ENCODE results near the gene NBAS. TPM values are rescaled to one million over a fixed set of nuclear protein-coding genes. Genes with fewer than 3 reads are reported as not detected.

The NBAS gene
- total RNA-seq, 2 experiments from 2014 or later: 24.3 to 25.5 TPM

GRCh38 chr2:15553519-15553918 lies 7.6 kb downstream of the NBAS start:
- no peak overlapping the region for H3K27ac Mint-ChIP-seq
- CTCF ChIA-PET: interaction anchor here (3.0 kb wide), 1 partner anchor 24 kb away, joined by 8 read pairs; no protein-coding TSS in a partner anchor
- TF ChIP-seq CTCF (IDR thresholded peaks at IDR 0.05): no peak
- intact Hi-C loops (cut with DNase I, micrococcal nuclease): no loop called here
- peaks cover 43% of the 10 kb centered on the region for H3K36me3 ChIP-seq (ENCODE audit: insufficient read depth, low read length)
- peaks cover 3% of the 10 kb centered on the region for H3K4me1 ChIP-seq (ENCODE audit: insufficient read depth, low read length)
- H3K27me3 ChIP-seq (ENCODE audit: control insufficient read depth in 1 of 2, insufficient read depth in 2 of 2, low read length in 2 of 2): no peaks in the 10 kb centered on the region
- no peak overlapping the region for H3K27ac ChIP-seq (ENCODE audit: low read depth in 1 of 2, low read length in 2 of 2)
- H3K4me3 Mint-ChIP-seq: no peak overlapping the region
- no peaks in the 10 kb centered on the region for H3K27me3 Mint-ChIP-seq
- H3K4me1 Mint-ChIP-seq (ENCODE audit: low read depth): peaks cover 7% of the 10 kb centered on the region
- no peaks in the 10 kb centered on the region for H3K9me3 Mint-ChIP-seq
- H3K9me3 ChIP-seq (ENCODE audit: control insufficient read depth in 1 of 2, insufficient read depth in 1 of 2, low read length in 2 of 2): no peaks in the 10 kb centered on the region
- no peak overlapping the region for H3K4me3 ChIP-seq (ENCODE audit: low read length)
- ATAC-seq (ENCODE audit: poor library complexity): no peak
- DNase-seq: no peak
- POLR2A ChIA-PET: no interaction called here
- H3K36me3 Mint-ChIP-seq (ENCODE audit: low read depth): peaks cover 65% of the 10 kb centered on the region

DNA sequence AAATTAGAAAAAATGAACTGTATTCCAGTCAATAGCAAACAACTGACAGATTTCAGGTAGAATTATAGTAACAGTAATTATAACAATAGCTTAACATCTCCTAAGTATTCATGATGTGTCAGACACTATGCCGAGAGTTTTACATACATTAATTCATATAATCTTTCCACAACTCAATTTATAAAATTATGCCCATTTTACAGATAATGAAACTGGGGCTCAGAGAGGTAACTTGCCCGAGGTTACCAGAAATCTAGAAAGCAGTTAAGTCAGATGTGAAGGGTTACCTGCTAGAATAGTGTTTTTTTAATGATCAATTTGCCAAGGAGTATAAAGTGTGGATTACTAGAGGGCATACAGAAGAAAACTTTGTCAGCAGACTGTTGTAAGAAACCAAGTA lies 12.2 kb downstream of the NBAS start:
- peaks cover 24% of the 10 kb centered on the region for H3K36me3 ChIP-seq (ENCODE audit: insufficient read depth, low read length)
- Mint-ChIP-seq H3K27me3 (no peaks in the 10 kb centered on the region), H3K36me3 (ENCODE audit: low read depth) (peaks cover 55% of the 10 kb centered on the region), H3K4me1 (ENCODE audit: low read depth) (no peaks in the 10 kb centered on the region), H3K27ac (no peak overlapping the region), H3K4me3 (no peak overlapping the region), H3K9me3 (no peaks in the 10 kb centered on the region)
- no peaks in the 10 kb centered on the region for H3K9me3 ChIP-seq (ENCODE audit: control insufficient read depth in 1 of 2, insufficient read depth in 1 of 2, low read length in 2 of 2)
- no peak overlapping the region for H3K27ac ChIP-seq (ENCODE audit: low read depth in 1 of 2, low read length in 2 of 2)
- ATAC-seq (ENCODE audit: poor library complexity): no peak
- H3K4me3 ChIP-seq (ENCODE audit: low read length): no peak overlapping the region
- CTCF ChIA-PET: no interaction called here
- DNase-seq: no peak
- POLR2A ChIA-PET: no interaction called here
- H3K27me3 ChIP-seq (ENCODE audit: control insufficient read depth in 1 of 2, insufficient read depth in 2 of 2, low read length in 2 of 2): no peaks in the 10 kb centered on the region
- TF ChIP-seq CTCF (IDR thresholded peaks at IDR 0.05): no peak
- H3K4me1 ChIP-seq (ENCODE audit: insufficient read depth, low read length): no peaks in the 10 kb centered on the region
- intact Hi-C loops (cut with DNase I, micrococcal nuclease): no loop called here

DNA sequence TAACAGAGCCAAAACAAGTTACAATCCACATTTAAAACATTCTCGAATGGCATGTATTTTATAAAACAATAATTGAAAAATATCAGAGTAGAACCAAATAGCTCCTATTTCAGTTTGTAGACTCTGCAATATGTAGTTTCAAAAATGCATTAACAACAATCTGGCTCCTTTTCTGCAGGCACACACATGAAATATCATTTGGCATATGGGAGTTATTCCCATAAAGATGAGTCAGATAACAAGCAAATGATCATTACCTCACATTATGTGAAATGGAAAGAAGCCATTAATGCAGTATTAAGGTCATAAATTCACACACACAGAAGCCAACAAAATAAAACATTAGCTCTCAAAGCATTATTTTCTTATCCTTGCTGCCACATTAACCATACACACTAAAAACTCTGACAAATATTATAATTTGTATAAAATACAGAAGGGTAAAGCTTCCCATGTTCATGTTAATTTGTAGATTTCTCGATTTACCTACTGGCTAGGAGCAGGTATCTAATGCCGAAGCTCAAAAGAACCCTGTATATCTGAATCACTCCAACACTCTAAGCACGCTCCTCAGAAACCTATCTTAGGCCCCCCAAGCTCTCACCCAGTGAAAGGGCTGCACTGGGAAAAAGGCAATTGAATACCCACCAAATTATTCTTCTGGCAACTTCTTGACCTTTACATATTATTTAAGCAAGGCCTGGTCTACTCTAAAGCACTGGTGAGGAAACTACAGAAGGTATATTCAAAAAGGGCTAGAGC lies 13.8 kb downstream of the NBAS start:
- Mint-ChIP-seq H3K4me3 (no peak overlapping the region), H3K27me3 (no peaks in the 10 kb centered on the region), H3K27ac (no peak overlapping the region), H3K9me3 (no peaks in the 10 kb centered on the region), H3K36me3 (ENCODE audit: low read depth) (peaks cover 55% of the 10 kb centered on the region), H3K4me1 (ENCODE audit: low read depth) (no peaks in the 10 kb centered on the region)
- Histone ChIP-seq H3K4me1 (ENCODE audit: insufficient read depth, low read length) (no peaks in the 10 kb centered on the region), H3K27ac (ENCODE audit: low read depth in 1 of 2, low read length in 2 of 2) (no peak overlapping the region), H3K36me3 (ENCODE audit: insufficient read depth, low read length) (peaks cover 15% of the 10 kb centered on the region), H3K4me3 (ENCODE audit: low read length) (no peak overlapping the region), H3K9me3 (ENCODE audit: control insufficient read depth in 1 of 2, insufficient read depth in 1 of 2, low read length in 2 of 2) (no peaks in the 10 kb centered on the region), H3K27me3 (ENCODE audit: control insufficient read depth in 1 of 2, insufficient read depth in 2 of 2, low read length in 2 of 2) (no peaks in the 10 kb centered on the region)
- no peak for TF ChIP-seq CTCF (IDR thresholded peaks at IDR 0.05)
- DNase-seq: no peak
- ChIA-PET CTCF (interaction anchor here (1.0 to 1.4 kb wide), 2 partner anchors 22 to 30 kb away, joined by 3 to 4 read pairs; no protein-coding TSS in a partner anchor), POLR2A (interaction anchor here (1.1 kb wide), 1 partner anchor 14 kb away, joined by 8 read pairs; the partner anchor contains the start of gene NBAS)
- ATAC-seq (ENCODE audit: poor library complexity): no peak
- intact Hi-C loops (cut with DNase I, micrococcal nuclease): no loop called here

Measured in CD4-positive, alpha-beta T cell (primary cell).